Adrenal gland (tissue), 12 donors: Measurements from ENCODE around the gene STX8. TPM values are rescaled to one million over a fixed set of nuclear protein-coding genes. Genes with fewer than 3 reads are reported as not detected.

Source experiments
- DNase-seq, 7 donors: peaks; one replicate each; pipeline ENCODE4 v3.0.0-alpha.2; 2019 to 2020
- H3K27ac ChIP-seq, 5 donors: fragments of 200-600 bp; sonication (generic) in 4 of 5; 1 replicate in 3 of 5; 2 replicates in 2 of 5; pipeline versions ENCODE4 v1.5.1 to v1.8.0; 2016 to 2020; ENCODE audit warnings: mild to moderate bottlenecking in 1 of 5
- H3K27me3 ChIP-seq: fragments of 200-600 bp; 2 replicates; pipeline ENCODE4 v1.8.0; 2021
- H3K36me3 ChIP-seq, 2 donors: fragments of 200-600 bp; replicated peaks in 1 of 2; 1 replicate in 1 of 2; 2 replicates in 1 of 2; pipeline versions ENCODE4 v1.5.1 to v1.8.0; 2018 to 2022
- H3K4me1 ChIP-seq, 2 donors: fragments of 200-600 bp; replicated peaks in 1 of 2; 1 replicate in 1 of 2; 2 replicates in 1 of 2; pipeline versions ENCODE4 v1.5.1 to v1.8.0; 2018 to 2021
- H3K4me3 ChIP-seq, 4 donors: fragments of 200-600 bp; sonication (generic) in 3 of 4; one replicate each; pipeline ENCODE4 v1.5.1; 2016 to 2018
- H3K9me3 ChIP-seq, 3 donors: fragments of 200-600 bp; sonication (generic) in 1 of 3; replicated peaks in 1 of 3; 1 replicate in 2 of 3; 2 replicates in 1 of 3; pipeline versions ENCODE4 v1.5.1 to v1.8.0; 2016 to 2021
- CTCF ChIP-seq, 6 experiments: fragments of 450-650 bp in 4 of 6; fragments of 200-600 bp in 2 of 6; sonication (generic) in 1 of 6; IDR thresholded peaks; 1 replicate in 5 of 6; 2 replicates in 1 of 6; pipeline versions ENCODE4 v1.5.1 to v1.8.0; 2016 to 2021; ENCODE audit warnings: antibody characterized with exemption in 6 of 6, mild to moderate bottlenecking in 2 of 6, moderate library complexity in 1 of 6
- POLR2A ChIP-seq, 2 donors: fragments of 450-650 bp; IDR thresholded peaks; one replicate each; pipeline ENCODE4 v1.6.1; 2017; ENCODE audit warnings: antibody characterized with exemption in 2 of 2, mild to moderate bottlenecking in 2 of 2, moderate library complexity in 1 of 2
- WGBS, 4 donors: extraction: QIAGEN DNeasy Blood & Tissue Kit in 2 of 4; methylation state at CpG; one replicate each; pipeline versions ENCODE4 v1.1.5 to v1.1.7; 2013 to 2017; 5-methylcytosine and 5-hydroxymethylcytosine counted together
- intact Hi-C, 2 donors: fragments of 100-400 bp; cut with DNase I; formaldehyde crosslinking; loops; one replicate each; pipeline versions ENCODE4 v1.14.1 to v1.15.0; 2022 to 2023
- polyA plus RNA-seq, 3 donors: library from polyadenylated mRNA; stranded (reverse); fragments of 200-250 nt in 2 of 3; fragments of 350-450 nt in 1 of 3; fragmentation: Illumina TruSeq in 1 of 3; extraction: RNeasy Lipid Tissue Mini Kit (QIAGEN cat#74804) in 1 of 3; gene quantifications; one replicate each; pipeline ENCODE4 v1.2.3, GENCODE V29; 2013 to 2014
- total RNA-seq, 9 donors: library from RNA; depleted of rRNA in 4 of 9; stranded (reverse); fragments of >200 nt in 4 of 9; fragments of 120-200 nt in 1 of 9; fragmentation: NEBNext Ultra II Directional in 1 of 9; extraction: Animal tissue kit (Norgen Biotek cat#: 25700) in 1 of 9; gene quantifications; one replicate each; pipeline versions ENCODE4 v1.1.0 to v1.2.4, GENCODE V29; 2013 to 2023
- donor health status: healthy with polysubstance abuse.
- donor health status: Bipolar disorder and iron deficiency.
- donor health status: DM: yes; HTN: yes; CAD: no.
- donor health status: DM: no; HTN: no; CAD: no.
- donor health status: DM: no; HTN: no; CAD: no.
- donor health status: DM: yes; HTN: yes; CAD: no.

Gene STX8
- total and polyA plus RNA-seq, 12 donors, result 21.9 to 94.1 (median 72.3) TPM

DNA sequence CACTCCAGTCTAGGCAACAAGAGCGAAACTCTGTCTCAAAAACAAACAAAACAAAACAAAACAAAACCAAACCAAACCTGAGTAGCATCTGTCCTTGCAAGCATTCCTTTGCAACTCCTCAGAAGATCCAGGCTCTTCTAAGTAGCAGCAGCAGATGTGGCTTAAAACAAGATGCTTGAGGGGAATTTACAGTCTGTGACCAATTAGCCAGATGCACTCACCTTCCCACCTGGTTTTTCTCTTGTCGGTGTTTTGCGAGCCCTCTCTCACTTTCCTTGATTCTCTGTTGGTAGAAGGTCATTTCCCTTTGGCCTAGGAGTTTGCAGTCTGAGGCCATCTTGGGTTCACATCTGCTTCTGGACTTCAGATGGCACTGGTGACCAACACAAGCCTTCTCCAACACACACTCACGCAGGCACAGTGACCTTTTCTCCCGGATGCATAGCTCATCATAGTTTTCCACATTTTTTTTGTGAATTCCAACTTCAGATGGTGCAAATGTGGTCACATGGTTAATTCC is 276.8 kb downstream of the STX8 start:
- WGBS, 4 donors, result 71 to 86% (median 77%) methylated on average over 5 of the region's 5 CpGs
- H3K4me3 ChIP-seq, result no peak overlapping the region
- TF ChIP-seq POLR2A (IDR thresholded peaks at IDR 0.05), result no peak
- no peak for TF ChIP-seq CTCF (IDR thresholded peaks at IDR 0.05)
- H3K36me3 ChIP-seq, result no peaks in the 10 kb centered on the region
- no peaks in the 10 kb centered on the region for H3K9me3 ChIP-seq
- no peaks in the 10 kb centered on the region for H3K27me3 ChIP-seq
- no peak for DNase-seq
- intact Hi-C loops, result no loop called here
- H3K4me1 ChIP-seq, result no peaks in the 10 kb centered on the region
- no peak overlapping the region for H3K27ac ChIP-seq

DNA sequence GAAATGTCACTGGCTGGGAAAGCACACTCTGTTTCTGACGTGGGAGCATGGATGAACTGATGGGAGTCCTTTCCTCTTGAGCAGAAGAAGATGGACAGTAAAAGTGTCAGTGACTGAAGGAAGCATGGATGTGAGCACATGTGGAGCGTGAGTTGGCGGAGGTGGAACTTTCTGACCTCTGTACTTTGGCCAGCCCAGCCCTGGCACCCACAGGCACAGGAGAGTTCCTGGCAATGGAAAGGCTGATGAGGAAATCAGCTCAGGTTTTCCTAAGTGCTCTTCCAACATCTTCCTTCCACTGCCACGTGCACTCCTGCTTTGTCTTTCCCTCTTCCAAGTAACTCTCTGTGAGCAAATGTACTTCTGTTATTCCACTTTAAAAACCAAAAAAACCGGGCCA is 277.5 kb downstream of the STX8 start:
- intact Hi-C loops, result no loop called here
- Histone ChIP-seq H3K36me3 (no peaks in the 10 kb centered on the region), H3K9me3 (no peaks in the 10 kb centered on the region), H3K4me3 (no peak overlapping the region), H3K4me1 (no peaks in the 10 kb centered on the region), H3K27me3 (no peaks in the 10 kb centered on the region), H3K27ac (no peak overlapping the region)
- DNase-seq, result no peak
- TF ChIP-seq POLR2A (IDR thresholded peaks at IDR 0.05) (no peak), CTCF (IDR thresholded peaks at IDR 0.05) (no peak)
- WGBS, 4 donors, result 83 to 94% (median 93%) methylated on average over 5 of the region's 5 CpGs

- TF ChIP-seq POLR2A (IDR thresholded peaks at IDR 0.05) (no peak), CTCF (IDR thresholded peaks at IDR 0.05) (no peak)
- WGBS, 4 donors, result 73 to 91% (median 86%) methylated on average over 4 of the region's 4 CpGs
- Histone ChIP-seq H3K36me3 (no peaks in the 10 kb centered on the region), H3K9me3 (no peaks in the 10 kb centered on the region), H3K27me3 (no peaks in the 10 kb centered on the region), H3K27ac (no peak overlapping the region), H3K4me1 (no peaks in the 10 kb centered on the region), H3K4me3 (no peak overlapping the region)
- intact Hi-C loops, result no loop called here
- DNase-seq, result no peak
Measured at GRCh38 chr17:9294661-9295210, 280.9 kb downstream of the STX8 start.

DNA sequence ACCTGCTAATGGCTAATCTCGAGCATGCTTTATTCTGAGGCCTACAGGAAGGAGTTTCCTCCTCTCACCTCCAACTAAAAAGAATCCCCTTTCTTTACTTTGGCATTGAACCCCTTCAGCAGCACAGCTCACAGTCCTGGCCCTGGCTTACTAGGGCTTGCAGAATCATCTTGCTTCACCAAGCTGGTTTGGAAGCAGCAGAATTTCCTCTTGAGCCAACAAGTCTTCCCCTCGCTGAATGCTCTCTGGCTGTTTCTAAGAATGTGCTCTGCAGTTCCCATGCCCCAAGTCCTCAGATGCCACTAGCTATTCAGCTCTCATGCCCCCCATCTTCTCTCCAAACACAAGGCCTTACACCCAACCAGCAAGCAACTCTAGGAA is 283.1 kb downstream of the STX8 start:
- intact Hi-C loops, result no loop called here
- no peak for TF ChIP-seq POLR2A (IDR thresholded peaks at IDR 0.05)
- TF ChIP-seq CTCF (IDR thresholded peaks at IDR 0.05), result no peak
- Histone ChIP-seq H3K9me3 (no peaks in the 10 kb centered on the region), H3K4me3 (no peak overlapping the region), H3K27ac (no peak overlapping the region), H3K36me3 (no peaks in the 10 kb centered on the region), H3K4me1 (no peaks in the 10 kb centered on the region), H3K27me3 (no peaks in the 10 kb centered on the region)
- WGBS, 4 donors, result 80 to 85% (median 81%) methylated on average over 2 of the region's 2 CpGs
- no peak for DNase-seq
